B cell (primary cell): ENCODE data around the gene C16orf86. TPM values are rescaled to one million over a fixed set of nuclear protein-coding genes. Genes with fewer than 3 reads are reported as not detected.
A peak's percentile ranks its signal among the peaks of the same experiment; 100 is the strongest.
"Not testable (repeated sequence)": the region's sequence is repeated elsewhere in the genome, so short reads cannot be mapped to it uniquely, and the experiment has no call there.

Experiments used
- ATAC-seq: fragments of 200-7000 bp; cut with Tn5 transposase; one replicate; pipeline ENCODE4 v1.10.0; 2021; ENCODE audit warnings: low read depth, mild to moderate bottlenecking, moderate number of reproducible peaks, moderate library complexity
- CTCF ChIA-PET: fragments of 350-600 bp; sonication (Branson Sonifier 250); formaldehyde crosslinking; loops from one replicate; lab custom pipeline; 2021; ENCODE audit warnings: antibody characterized with exemption, inconsistent platforms; lab: Charles Lee
- POLR2A ChIA-PET: fragments of 350-600 bp; sonication (Branson Sonifier 250); formaldehyde crosslinking; loops from one replicate; lab custom pipeline; 2021; ENCODE audit warnings: antibody characterized with exemption; lab: Charles Lee
- DNase-seq: peaks from one replicate; pipeline ENCODE4 v3.0.0; 2013
- H2AFZ ChIP-seq: 2 replicates; pipeline ENCODE4 v1.6.1; 2012; ENCODE audit warnings: mild to moderate bottlenecking, low read depth, low read length; ENCODE audit not compliant: insufficient read depth, poor library complexity, severe bottlenecking
- H3K27ac ChIP-seq, 2 donors: 1 replicate in 1 of 2; 2 replicates in 1 of 2; pipeline ENCODE4 v1.5.1; 2012 to 2013; ENCODE audit warnings: low read length in 2 of 2, mild to moderate bottlenecking in 2 of 2, moderate library complexity in 1 of 2
- H3K27me3 ChIP-seq, 4 experiments: fragments of 200-600 bp in 1 of 4; sonication (generic) in 1 of 4; replicated peaks in 1 of 4; 1 replicate in 2 of 4; 2 replicates in 2 of 4; pipeline versions ENCODE4 v1.6.1 to v1.7.0; 2013 to 2016; ENCODE audit warnings: low read length in 3 of 4, mild to moderate bottlenecking in 2 of 4, mixed read lengths in 1 of 4, moderate library complexity in 1 of 4; ENCODE audit not compliant: insufficient read depth in 4 of 4, control insufficient read depth in 3 of 4; ENCODE audit errors: control extremely low read depth in 1 of 4
- H3K36me3 ChIP-seq, 2 experiments: replicated peaks in 1 of 2; 1 replicate in 1 of 2; 2 replicates in 1 of 2; pipeline versions ENCODE4 v1.6.1 to v1.7.1; 2013; ENCODE audit warnings: low read length in 1 of 2; ENCODE audit not compliant: insufficient read depth in 2 of 2, control insufficient read depth in 1 of 2; ENCODE audit errors: control extremely low read depth in 1 of 2, extremely low read depth in 1 of 2
- H3K4me1 ChIP-seq, 2 donors: fragments of 200-600 bp in 1 of 2; sonication (generic) in 1 of 2; 1 replicate in 1 of 2; 2 replicates in 1 of 2; pipeline versions ENCODE4 v1.5.1 to v1.6.1; 2013 to 2017; ENCODE audit warnings: low read length in 2 of 2; ENCODE audit not compliant: control insufficient read depth in 2 of 2, insufficient read depth in 2 of 2
- H3K4me2 ChIP-seq: replicated peaks from 2 replicates; pipeline ENCODE3; 2012; ENCODE audit warnings: mild to moderate bottlenecking, low read depth, low read length; ENCODE audit not compliant: poor library complexity, severe bottlenecking
- H3K4me3 ChIP-seq, 5 experiments: fragments of 200-600 bp in 1 of 5; sonication (generic) in 1 of 5; 1 replicate in 3 of 5; 2 replicates in 2 of 5; pipeline versions ENCODE4 v1.5.1 to v1.7.0; 2011 to 2016; ENCODE audit warnings: low read length in 4 of 5, mild to moderate bottlenecking in 4 of 5, low read depth in 2 of 5, control low read depth in 1 of 5, moderate library complexity in 1 of 5; ENCODE audit not compliant: insufficient read depth in 1 of 5; ENCODE audit errors: control extremely low read depth in 1 of 5, extremely low read depth in 1 of 5
- H3K79me2 ChIP-seq: fragments of 200-600 bp; sonication (generic); one replicate; pipeline ENCODE4 v1.6.0; 2016; ENCODE audit warnings: low read length; ENCODE audit not compliant: control insufficient read depth, insufficient read depth
- H3K9ac ChIP-seq: fragments of 200-600 bp; sonication (generic); 2 replicates; pipeline ENCODE4 v1.6.1; 2017; ENCODE audit warnings: mild to moderate bottlenecking, low read length, moderate library complexity
- H3K9me3 ChIP-seq, 3 donors: one replicate each; pipeline versions ENCODE4 v1.6.1 to v1.7.1; 2013; ENCODE audit warnings: low read length in 2 of 3; ENCODE audit not compliant: control insufficient read depth in 2 of 3, insufficient read depth in 1 of 3; ENCODE audit errors: control extremely low read depth in 1 of 3
- H4K20me1 ChIP-seq: 2 replicates; pipeline ENCODE4 v1.6.0; 2012; ENCODE audit warnings: mild to moderate bottlenecking, low read length; ENCODE audit not compliant: insufficient read depth, control insufficient read depth, poor library complexity, severe bottlenecking
- H3K27ac Mint-ChIP-seq: one replicate; pipeline ENCODE4 v1.8.0; 2021; ENCODE audit warnings: mixed read lengths
- H3K27me3 Mint-ChIP-seq: one replicate; pipeline ENCODE4 v1.8.0; 2021; ENCODE audit warnings: mixed read lengths
- H3K4me1 Mint-ChIP-seq: one replicate; pipeline ENCODE4 v1.8.0; 2021; ENCODE audit warnings: mixed read lengths
- H3K4me3 Mint-ChIP-seq: one replicate; pipeline ENCODE4 v1.8.0; 2021; ENCODE audit warnings: mixed read lengths
- H3K9me3 Mint-ChIP-seq: one replicate; pipeline ENCODE4 v1.8.0; 2022; ENCODE audit warnings: mixed read lengths; ENCODE audit not compliant: insufficient read depth
- CTCF ChIP-seq: fragments of 200-600 bp; IDR thresholded peaks from one replicate; pipeline ENCODE4 v1.8.0; 2022; ENCODE audit warnings: antibody characterized with exemption, mild to moderate bottlenecking
- EZH2 ChIP-seq: IDR thresholded peaks from 2 replicates; pipeline ENCODE4 v1.6.1; 2012; ENCODE audit warnings: borderline replicate concordance, low read depth, mild to moderate bottlenecking, moderate library complexity, low read length; ENCODE audit not compliant: insufficient read depth, poor library complexity, severe bottlenecking
- WGBS: methylation state at CpG from one replicate; pipeline ENCODE4 v1.1.5; 2013; ENCODE audit warnings: missing lambda C conversion rate; ENCODE audit not compliant: insufficient coverage; 5-methylcytosine and 5-hydroxymethylcytosine counted together
- intact Hi-C: fragments of 100-400 bp; cut with micrococcal nuclease; formaldehyde crosslinking; loops from one replicate; pipeline ENCODE4 v1.10.0; 2022
- polyA plus RNA-seq: library from polyadenylated mRNA; depleted of rRNA; stranded (reverse); fragments of >200 nt; gene quantifications from 2 replicates; pipeline ENCODE4 v1.2.3, GENCODE V29; 2012
- total RNA-seq, 2 donors: library from RNA; stranded (reverse); fragments of 120-200 nt in 1 of 2; gene quantifications; 1 replicate in 1 of 2; 2 replicates in 1 of 2; pipeline versions ENCODE4 v1.2.3 to v1.2.4, GENCODE V29; 2013 to 2022

Gene C16orf86
- total and polyA plus RNA-seq, 2 donors (not counting 1 experiment from before 2014, with no cell fraction given), result 9.9 to 18.0 TPM

DNA sequence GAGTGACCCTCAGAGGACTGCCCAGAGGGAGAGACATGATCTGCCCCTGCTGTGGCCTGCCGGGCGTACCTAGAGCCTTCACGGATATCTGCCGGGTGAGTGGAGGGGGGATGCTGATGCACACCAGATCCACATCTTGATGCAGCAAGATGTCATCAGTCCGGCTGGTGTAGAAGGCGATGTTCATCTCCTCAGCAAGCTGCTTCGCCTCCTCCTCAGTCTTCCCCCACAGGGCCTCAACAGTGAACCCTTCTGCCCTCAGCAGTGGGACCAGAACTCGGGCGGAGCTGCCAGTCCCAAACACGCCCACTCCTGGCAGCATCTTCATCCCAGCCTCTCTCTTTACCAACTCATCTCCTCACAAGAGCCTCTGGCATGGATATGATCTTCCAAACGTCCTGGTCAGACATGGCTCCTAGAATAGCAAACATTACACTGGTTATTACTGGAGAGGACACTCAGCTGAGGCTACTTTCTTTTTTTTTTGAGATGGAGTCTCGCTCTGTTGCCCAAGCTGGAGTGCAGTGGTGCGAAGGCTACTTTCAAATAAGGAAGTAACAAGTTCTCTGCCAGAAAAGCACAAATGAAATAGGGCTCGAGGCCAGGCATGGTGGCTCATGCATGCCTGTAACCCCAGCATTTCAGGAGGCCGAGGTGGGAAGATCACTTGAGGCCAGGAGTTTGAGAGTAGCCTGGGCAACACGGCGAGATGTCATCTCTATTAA, 18.9 kb downstream of the C16orf86 start:
- Histone ChIP-seq H3K27me3 (no peaks in the 10 kb centered on the region), H4K20me1 (no peaks in the 10 kb centered on the region), H3K4me1 (peaks cover 18 to 26% of the 10 kb centered on the region in 2 donors), H3K36me3 (peaks cover 0 to 21% of the 10 kb centered on the region in 2 experiments), H2AFZ (no peak overlapping the region), H3K4me2 (peak overlapping the region; percentile 63), H3K9ac (peak overlapping the region; percentile 29), H3K9me3 (no peaks in the 10 kb centered on the region), H3K27ac (no peak overlapping the region), H3K4me3 (peak overlapping the region in 1 of 5 experiments; percentile 19), H3K79me2 (peaks cover 11% of the 10 kb centered on the region)
- TF ChIP-seq EZH2, result no peak
- TF ChIP-seq CTCF, result no peak
- 82% methylated on average over 11 of the region's 17 CpGs for WGBS
- ChIA-PET POLR2A (interaction anchor here (0.8 to 1.3 kb wide), 4 partner anchors 13 to 523 kb away, joined by 3 to 5 read pairs (median 3); partner anchors contain the start of gene GFOD2), CTCF (interaction anchor here (0.6 to 1.5 kb wide), 5 partner anchors 13 to 224 kb away, joined by 3 to 10 read pairs (median 3); no protein-coding TSS in a partner anchor)
- no peaks in the 10 kb centered on the region for H3K27me3 Mint-ChIP-seq
- DNase-seq (peak; percentile 66), ATAC-seq (peak; percentile 86)
- H3K4me1 Mint-ChIP-seq, result peaks cover 24% of the 10 kb centered on the region
- intact Hi-C loops, result no loop called here
- H3K4me3 Mint-ChIP-seq, result peak overlapping the region; percentile 65
- H3K9me3 Mint-ChIP-seq, result no peaks in the 10 kb centered on the region
- peak overlapping the region; percentile 83 for H3K27ac Mint-ChIP-seq

DNA sequence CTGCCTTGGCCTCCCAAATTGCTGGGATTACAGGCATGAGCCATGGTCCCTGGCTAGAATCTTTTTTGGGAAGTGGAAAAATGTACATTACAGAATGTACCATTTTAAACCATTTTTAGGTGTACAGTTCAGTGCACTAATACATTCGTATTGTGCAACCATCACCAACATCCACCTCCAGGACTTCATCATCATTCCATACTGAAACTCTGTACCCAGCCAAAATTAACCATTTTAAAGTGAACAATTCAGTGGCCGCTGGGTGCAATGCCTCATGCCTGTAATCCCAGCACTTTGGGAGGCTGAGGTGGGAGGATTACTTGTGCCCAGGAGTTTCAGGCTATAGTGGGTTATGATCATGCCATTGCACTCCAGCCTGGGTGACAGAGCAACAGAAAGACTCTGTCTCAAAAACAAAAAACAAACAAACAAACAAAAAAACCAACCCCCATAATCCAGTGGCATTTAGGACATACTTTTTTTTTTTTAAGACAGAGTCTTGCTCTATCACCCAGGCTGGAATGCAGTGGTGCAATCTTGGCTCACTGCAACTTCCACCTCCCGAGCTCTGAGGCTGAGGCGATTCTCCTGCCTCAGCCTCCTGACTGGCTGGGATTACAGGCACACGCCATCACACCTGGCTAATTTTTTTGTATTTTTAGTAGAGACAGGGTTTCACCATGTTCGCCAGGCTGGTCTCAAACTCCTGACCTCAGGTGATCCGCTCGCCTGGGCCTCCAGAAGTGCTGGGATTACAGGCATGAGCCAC, 27.1 kb downstream of the C16orf86 start:
- H3K4me3 Mint-ChIP-seq, ATAC-seq, H4K20me1 ChIP-seq, H3K9me3 ChIP-seq, H2AFZ ChIP-seq, intact Hi-C loops, H3K9ac ChIP-seq, H3K27ac ChIP-seq, H3K4me3 ChIP-seq, H3K36me3 ChIP-seq, H3K9me3 Mint-ChIP-seq, H3K27me3 ChIP-seq, H3K4me1 ChIP-seq, H3K4me2 ChIP-seq, H3K27me3 Mint-ChIP-seq, DNase-seq: not testable (repeated sequence)
- peak overlapping the region; percentile 32 for H3K27ac Mint-ChIP-seq
- 98% methylated on average over 6 of the region's 8 CpGs for WGBS
- peaks cover 32% of the 10 kb centered on the region for H3K79me2 ChIP-seq
- H3K4me1 Mint-ChIP-seq, result peaks cover 17% of the 10 kb centered on the region
- ChIA-PET POLR2A (interaction anchor here (0.7 to 1.2 kb wide), 2 partner anchors 28 to 30 kb away, joined by 3 read pairs; no protein-coding TSS in a partner anchor), CTCF (interaction anchor here (0.6 to 1.3 kb wide), 3 partner anchors 21 to 48 kb away, joined by 3 read pairs; partner anchors contain the start of gene CARMIL2)
